KMS-11 (cell line): ENCODE measurements around the gene PCSK5.

Source experiments
- H2AFZ ChIP-seq: fragments of 200-600 bp; sonication (generic); 2 replicates; pipeline ENCODE4 v1.6.1; 2016; ENCODE audit warnings: antibody characterized with exemption, mixed run types, low read depth
- H3K27ac ChIP-seq: fragments of 200-600 bp; sonication (generic); 2 replicates; pipeline ENCODE4 v1.6.1; 2016; ENCODE audit warnings: mild to moderate bottlenecking, mixed run types
- H3K27me3 ChIP-seq: fragments of 200-600 bp; sonication (generic); 2 replicates; pipeline ENCODE4 v1.6.1; 2017; ENCODE audit warnings: mild to moderate bottlenecking, low read depth, mixed run types, moderate library complexity; ENCODE audit not compliant: insufficient read depth
- H3K36me3 ChIP-seq: fragments of 200-600 bp; sonication (generic); 2 replicates; pipeline ENCODE4 v1.6.1; 2017; ENCODE audit warnings: mild to moderate bottlenecking, mixed run types; ENCODE audit not compliant: insufficient read depth
- H3K4me1 ChIP-seq: fragments of 200-600 bp; sonication (generic); 2 replicates; pipeline ENCODE4 v1.6.1; 2016; ENCODE audit warnings: mild to moderate bottlenecking, low read depth, mixed run types; ENCODE audit not compliant: poor library complexity, severe bottlenecking
- H3K4me2 ChIP-seq: fragments of 200-600 bp; sonication (generic); 2 replicates; pipeline ENCODE4 v1.7.0; 2016; ENCODE audit warnings: mild to moderate bottlenecking, mixed run types
- H3K4me3 ChIP-seq: fragments of 200-600 bp; sonication (generic); IDR thresholded peaks from 2 replicates; pipeline ENCODE4 v1.6.1; 2017; ENCODE audit warnings: low read depth, low read length, mixed read lengths; ENCODE audit not compliant: insufficient read depth
- H3K79me2 ChIP-seq: fragments of 200-600 bp; sonication (generic); 2 replicates; pipeline ENCODE4 v1.6.1; 2016; ENCODE audit warnings: low read depth, mixed run types; ENCODE audit not compliant: insufficient read depth
- H3K9ac ChIP-seq: fragments of 200-600 bp; sonication (generic); 2 replicates; pipeline ENCODE4 v1.6.1; 2016; ENCODE audit warnings: mild to moderate bottlenecking, mixed run types
- H4K20me1 ChIP-seq: fragments of 200-600 bp; sonication (generic); 2 replicates; pipeline ENCODE4 v1.6.1; 2016; ENCODE audit warnings: mild to moderate bottlenecking, mixed run types; ENCODE audit not compliant: insufficient read depth
- TF ChIP-seq, protein P1 (sequence below): fragments of 200-600 bp; sonication (generic); conservative IDR thresholded peaks from 2 replicates; pipeline ENCODE4 v1.6.1; 2017; ENCODE audit warnings: low read depth, mild to moderate bottlenecking, antibody characterized with exemption, low read length, moderate library complexity, mixed read lengths

PCSK5 gene

DNA sequence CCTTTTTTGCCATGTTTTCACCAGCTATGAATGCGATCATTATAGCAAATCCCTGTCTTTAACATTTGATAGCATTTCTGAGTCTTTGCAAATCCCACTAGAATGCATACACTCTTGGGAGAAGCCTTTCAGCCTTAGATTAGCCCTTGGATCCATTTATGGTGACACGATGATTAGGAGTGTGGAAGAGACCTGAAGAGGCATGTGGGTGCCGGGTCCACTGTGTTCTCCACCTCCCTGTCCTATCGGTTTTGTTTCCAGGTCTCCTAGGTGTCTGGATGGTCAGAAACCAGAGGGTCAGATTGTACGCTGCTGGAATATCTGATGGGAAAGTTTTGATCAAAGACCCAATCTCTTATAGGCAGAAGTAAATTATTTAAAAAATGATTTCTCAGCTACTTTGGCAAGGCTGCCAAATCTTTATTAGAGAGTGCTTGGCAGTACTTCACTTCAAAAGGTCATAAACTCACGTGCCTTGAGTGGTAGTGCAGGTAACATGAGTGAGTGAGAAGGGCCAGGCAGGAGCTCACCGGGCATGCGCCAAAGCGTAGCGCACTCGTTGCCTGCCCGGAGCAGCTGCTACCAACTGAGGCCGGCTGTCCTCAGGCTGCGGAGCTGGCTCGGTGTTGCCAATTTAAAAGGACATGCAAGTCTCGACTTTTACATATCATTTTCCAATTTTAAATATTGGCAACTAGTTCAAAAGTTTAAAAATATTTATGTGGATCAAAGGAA, 51.3 kb downstream of the PCSK5 start:
- Histone ChIP-seq H4K20me1 (no peaks in the 10 kb centered on the region), H3K27me3 (no peaks in the 10 kb centered on the region), H3K9ac (no peak overlapping the region), H3K27ac (no peak overlapping the region), H3K36me3 (no peaks in the 10 kb centered on the region), H2AFZ (no peak overlapping the region), H3K4me3 (no peak overlapping the region), H3K79me2 (no peaks in the 10 kb centered on the region), H3K4me2 (no peak overlapping the region), H3K4me1 (no peaks in the 10 kb centered on the region)
- TF ChIP-seq, protein P1, sequence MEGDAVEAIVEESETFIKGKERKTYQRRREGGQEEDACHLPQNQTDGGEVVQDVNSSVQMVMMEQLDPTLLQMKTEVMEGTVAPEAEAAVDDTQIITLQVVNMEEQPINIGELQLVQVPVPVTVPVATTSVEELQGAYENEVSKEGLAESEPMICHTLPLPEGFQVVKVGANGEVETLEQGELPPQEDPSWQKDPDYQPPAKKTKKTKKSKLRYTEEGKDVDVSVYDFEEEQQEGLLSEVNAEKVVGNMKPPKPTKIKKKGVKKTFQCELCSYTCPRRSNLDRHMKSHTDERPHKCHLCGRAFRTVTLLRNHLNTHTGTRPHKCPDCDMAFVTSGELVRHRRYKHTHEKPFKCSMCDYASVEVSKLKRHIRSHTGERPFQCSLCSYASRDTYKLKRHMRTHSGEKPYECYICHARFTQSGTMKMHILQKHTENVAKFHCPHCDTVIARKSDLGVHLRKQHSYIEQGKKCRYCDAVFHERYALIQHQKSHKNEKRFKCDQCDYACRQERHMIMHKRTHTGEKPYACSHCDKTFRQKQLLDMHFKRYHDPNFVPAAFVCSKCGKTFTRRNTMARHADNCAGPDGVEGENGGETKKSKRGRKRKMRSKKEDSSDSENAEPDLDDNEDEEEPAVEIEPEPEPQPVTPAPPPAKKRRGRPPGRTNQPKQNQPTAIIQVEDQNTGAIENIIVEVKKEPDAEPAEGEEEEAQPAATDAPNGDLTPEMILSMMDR, result no peak

DNA sequence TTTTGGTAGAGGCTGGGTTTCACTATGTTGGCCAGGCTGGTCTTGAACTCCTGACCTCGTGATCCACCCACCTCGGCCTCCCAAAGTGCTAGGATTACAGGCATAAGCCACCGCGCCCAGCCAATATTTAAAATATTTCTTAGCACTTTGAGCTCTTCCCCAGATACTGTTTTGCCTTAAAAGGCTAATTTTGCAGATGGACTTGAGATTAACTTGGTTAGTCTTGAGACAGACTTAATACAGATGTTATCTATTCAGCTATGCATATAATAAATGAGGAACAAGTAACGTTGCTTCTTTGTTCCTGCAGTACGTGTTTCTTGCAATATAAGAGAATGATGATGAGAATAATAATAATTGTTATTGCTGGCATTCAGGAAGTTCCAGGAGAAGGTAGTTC, 56.3 kb downstream of the PCSK5 start:
- no peaks in the 10 kb centered on the region for H3K79me2 ChIP-seq
- no peaks in the 10 kb centered on the region for H3K27me3 ChIP-seq
- TF ChIP-seq, protein P1, result no peak
- no peak overlapping the region for H3K9ac ChIP-seq
- H4K20me1 ChIP-seq, result no peaks in the 10 kb centered on the region
- H3K4me1 ChIP-seq, result no peaks in the 10 kb centered on the region
- H3K4me3 ChIP-seq, result no peak overlapping the region
- no peak overlapping the region for H2AFZ ChIP-seq
- no peak overlapping the region for H3K4me2 ChIP-seq
- no peak overlapping the region for H3K27ac ChIP-seq
- no peaks in the 10 kb centered on the region for H3K36me3 ChIP-seq

DNA sequence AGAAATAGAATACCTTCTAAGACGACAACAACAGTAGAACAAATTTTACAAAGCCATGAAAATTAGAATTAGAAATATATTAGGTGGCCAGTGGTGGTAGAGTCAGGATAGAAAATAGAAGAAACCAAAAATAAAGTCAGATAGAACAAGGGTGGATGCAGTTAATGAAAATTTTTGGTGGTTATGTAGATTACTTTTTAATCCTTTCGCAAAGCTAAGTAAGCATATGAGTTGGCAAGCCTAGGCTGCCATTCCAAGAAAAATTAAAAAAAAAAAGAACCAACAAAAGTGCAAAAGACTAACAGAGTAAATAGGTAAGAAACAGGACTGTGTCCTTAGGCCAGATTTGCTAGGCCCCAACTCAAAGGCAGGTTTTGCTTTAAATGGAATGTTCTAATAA, 56.8 kb downstream of the PCSK5 start:
- H3K9ac ChIP-seq, result no peak overlapping the region
- H3K27ac ChIP-seq, result no peak overlapping the region
- no peaks in the 10 kb centered on the region for H3K79me2 ChIP-seq
- no peak overlapping the region for H2AFZ ChIP-seq
- H3K4me2 ChIP-seq, result no peak overlapping the region
- TF ChIP-seq, protein P1, result no peak
- H4K20me1 ChIP-seq, result no peaks in the 10 kb centered on the region
- H3K4me3 ChIP-seq, result no peak overlapping the region
- H3K36me3 ChIP-seq, result no peaks in the 10 kb centered on the region
- H3K4me1 ChIP-seq, result no peaks in the 10 kb centered on the region
- H3K27me3 ChIP-seq, result no peaks in the 10 kb centered on the region

DNA sequence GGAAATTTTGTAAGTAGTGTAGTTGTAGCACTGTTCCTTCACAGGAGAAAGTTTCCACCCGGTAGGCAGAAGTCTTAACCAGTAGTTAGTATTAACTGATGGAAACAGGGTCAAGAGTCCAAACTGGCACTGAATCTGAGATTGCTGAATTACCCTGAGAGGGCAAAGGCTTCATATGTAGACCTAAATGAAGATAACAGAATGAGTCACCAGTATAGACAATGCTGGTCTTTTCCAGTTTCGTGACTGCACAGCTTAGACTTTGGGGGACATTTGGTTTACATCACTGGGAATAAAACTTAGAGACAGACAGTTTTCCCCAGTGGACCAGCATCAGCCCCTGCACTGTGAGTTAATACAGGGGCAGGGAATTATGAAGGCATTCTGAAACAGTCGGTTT, 60.5 kb downstream of the PCSK5 start:
- H4K20me1 ChIP-seq, result no peaks in the 10 kb centered on the region

More for the DNA sequence above, 60.5 kb downstream of the PCSK5 start:
- no peaks in the 10 kb centered on the region for H3K4me1 ChIP-seq
- TF ChIP-seq, protein P1, result no peak
- H3K27ac ChIP-seq, result no peak overlapping the region
- no peak overlapping the region for H3K4me3 ChIP-seq
- no peak overlapping the region for H3K4me2 ChIP-seq
- H3K9ac ChIP-seq, result no peak overlapping the region
- H3K27me3 ChIP-seq, result no peaks in the 10 kb centered on the region
- H2AFZ ChIP-seq, result no peak overlapping the region
- no peaks in the 10 kb centered on the region for H3K79me2 ChIP-seq
- no peaks in the 10 kb centered on the region for H3K36me3 ChIP-seq
